HG03039 (cell line): Measurements from ENCODE around the gene BORCS6.

ENCODE experiments used
- ATAC-seq: cut with Tn5 transposase; IDR thresholded peaks from one replicate; pipeline ENCODE4 v1.9.1; 2021; ENCODE audit warnings: mild to moderate bottlenecking, moderate library complexity; ENCODE audit not compliant: unreplicated experiment

BORCS6 gene

DNA sequence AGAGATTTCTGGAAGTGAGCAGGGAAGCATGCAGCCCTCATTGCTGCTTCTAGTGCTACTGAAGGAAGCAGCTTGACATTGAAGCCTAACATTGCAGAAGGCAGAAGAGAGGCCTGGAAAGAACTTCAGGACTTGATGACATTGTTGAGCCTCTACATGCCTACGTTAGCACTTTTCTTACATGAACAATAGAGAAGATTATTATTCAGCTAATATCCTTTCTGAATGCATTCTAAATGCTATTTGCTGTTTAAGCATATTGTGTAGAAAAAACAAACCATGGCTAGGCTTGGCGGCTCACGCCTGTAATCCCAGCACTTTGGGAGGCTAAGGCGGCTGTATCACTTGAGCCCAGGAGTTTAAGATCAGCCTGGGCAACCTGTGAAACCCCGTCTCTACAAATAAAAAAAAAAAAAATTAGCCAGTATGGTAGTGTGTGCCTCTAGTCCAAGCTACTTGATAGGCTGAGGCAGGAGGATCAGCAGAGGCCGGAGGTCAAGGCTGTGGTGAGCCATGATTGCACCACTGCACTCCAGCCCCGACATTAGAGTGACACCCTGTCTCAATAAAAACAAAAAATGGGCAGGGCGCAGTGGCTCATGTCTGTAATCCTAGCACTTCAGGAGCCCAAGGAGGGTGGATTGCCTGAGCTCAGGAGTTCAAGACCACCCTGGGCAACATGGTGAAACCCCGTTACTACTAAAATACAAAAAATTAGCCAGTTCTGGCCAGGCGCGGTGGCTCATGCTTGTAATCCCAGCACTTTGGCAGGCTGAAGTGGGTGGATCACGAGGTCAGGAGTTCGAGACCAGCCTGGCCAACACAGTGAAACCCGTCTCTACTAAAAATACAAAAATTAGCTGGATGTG, 22.6 kb upstream of the BORCS6 start:
- no peak for ATAC-seq

DNA sequence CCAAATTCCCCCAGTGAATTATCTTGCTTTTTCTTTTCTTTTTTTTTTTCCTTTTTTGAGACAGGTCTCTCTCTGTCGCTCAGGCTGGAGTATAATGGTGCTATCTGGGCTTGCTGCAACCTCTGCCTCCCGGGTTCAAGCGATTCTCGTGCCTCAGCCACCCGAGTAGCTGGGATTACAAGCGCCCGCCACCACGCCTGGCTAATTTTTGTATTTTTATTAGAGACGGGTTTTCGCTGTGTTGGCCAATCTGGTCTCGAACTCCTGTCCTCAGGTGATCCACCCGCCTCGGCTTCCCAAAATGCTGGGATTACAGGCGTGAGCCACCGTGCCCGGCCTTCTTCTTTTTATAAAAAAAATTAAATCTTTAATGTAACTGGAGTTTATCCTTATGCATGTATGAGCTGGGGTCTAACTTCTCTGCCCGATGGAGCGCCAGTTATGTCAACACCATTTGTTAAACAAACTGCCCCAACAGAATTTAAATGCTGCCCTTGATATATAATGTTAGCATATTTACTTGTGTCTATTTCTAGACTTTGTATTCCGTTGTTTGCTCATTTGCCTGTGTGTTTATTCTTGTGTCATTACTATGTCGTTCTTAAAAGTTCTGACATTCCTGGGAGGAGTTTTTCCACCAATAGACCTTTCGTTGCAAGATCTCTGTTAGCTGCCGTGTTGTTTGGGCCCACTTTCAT, 20.9 kb upstream of the BORCS6 start:
- no peak for ATAC-seq

DNA sequence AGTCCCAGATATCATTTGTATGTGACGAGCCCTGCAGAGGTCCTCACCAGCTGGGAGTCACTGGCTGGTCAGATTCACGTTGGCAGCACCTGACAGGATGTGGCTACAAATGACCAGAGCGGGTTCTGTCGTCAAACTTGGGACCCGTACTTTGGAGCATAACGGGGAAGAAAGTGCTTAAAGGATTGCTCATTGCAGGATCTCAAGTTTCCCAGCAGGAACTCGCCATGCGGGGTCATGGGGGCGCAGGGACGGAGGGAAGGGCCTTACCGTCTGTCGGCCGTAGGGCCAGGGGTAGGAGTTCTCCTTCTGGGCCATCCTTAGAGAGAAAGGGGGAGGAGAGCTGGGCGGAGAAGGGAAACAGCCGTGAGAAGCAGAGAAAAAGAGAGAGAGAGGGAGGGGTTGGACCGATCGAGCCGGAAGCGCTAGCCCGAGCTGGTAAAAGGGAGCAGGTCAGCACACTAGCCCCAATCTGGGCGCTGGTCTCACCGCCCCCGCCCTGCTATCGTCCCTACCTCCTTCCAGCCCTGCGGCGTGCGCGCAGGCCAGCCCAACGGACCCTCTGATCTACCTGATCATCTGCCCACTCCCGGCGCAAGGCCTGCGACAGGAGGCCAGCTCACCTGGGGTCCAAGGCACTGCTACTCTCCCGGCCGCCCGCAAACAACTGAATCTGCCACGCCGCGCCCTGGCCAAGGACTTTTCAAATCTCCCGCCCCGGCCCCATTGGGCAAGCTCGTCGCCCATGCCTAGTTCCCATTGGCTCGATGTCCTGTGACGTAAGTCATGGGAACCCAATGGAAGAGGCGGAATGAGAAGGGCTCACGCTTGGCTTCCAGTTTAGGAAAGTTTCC, 20.2 kb upstream of the BORCS6 start, which contains the start of gene AURKB:
Gene AURKB, minus strand, starts transcription at position 669 of the 854 bp plus-strand sequence. Its CDS starts 351 bp downstream, at position 318.
- ATAC-seq: peak; percentile 74

DNA sequence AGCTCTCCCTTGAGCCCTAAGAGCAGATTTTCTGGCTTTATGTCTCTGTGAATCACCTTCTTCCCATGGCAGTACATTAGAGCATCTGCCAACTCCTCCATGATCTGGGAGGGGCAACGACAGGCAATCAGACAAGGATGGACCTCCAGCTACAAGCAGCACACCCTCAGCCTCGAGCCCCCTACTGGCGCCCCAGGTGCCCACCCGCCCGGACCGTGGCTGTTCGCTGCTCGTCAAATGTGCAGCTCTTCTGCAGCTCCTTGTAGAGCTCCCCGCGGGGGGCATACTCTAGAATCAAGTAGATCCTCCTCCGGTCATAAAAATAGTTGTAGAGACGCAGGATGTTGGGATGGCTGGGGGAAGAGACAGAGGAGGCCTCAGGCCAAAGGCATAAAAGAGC, 16.6 kb upstream of the BORCS6 start:
- no peak for ATAC-seq

DNA sequence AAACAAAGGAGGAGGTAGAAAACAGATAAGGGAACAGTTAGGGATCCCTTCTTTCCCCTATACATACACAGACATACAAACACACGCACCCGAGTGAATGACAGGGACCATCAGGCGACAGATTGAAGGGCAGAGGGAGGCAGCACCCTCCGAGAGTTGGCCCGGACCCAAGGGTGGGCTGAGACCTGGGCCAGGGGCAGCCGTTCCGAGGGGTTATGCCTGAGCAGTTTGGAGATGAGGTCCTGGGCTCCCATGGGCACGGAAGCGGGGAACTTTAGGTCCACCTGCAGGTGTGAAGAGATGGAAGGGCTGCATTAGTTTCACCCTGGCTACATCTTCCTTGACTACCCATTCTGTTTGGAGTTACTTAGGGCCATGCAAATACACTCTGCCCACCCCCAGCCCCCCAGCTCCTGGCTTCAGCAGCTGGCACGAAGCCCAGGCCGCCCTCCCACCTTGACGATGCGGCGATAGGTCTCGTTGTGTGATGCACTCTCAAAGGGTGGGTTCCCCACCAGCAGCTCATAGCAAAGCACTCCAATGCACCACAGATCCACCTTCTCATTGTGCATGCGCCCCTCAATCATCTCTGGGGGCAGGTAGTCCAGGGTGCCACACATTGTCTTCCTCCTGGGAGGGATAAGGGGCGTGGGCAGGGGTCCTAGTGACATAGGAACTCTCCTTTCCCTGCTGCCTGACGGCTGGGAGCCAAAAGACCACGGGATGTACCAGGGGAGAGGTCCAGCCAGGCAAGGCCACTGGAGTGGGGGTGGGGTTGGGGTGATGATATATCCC, 15.0 kb upstream of the BORCS6 start:
- ATAC-seq: no peak

DNA sequence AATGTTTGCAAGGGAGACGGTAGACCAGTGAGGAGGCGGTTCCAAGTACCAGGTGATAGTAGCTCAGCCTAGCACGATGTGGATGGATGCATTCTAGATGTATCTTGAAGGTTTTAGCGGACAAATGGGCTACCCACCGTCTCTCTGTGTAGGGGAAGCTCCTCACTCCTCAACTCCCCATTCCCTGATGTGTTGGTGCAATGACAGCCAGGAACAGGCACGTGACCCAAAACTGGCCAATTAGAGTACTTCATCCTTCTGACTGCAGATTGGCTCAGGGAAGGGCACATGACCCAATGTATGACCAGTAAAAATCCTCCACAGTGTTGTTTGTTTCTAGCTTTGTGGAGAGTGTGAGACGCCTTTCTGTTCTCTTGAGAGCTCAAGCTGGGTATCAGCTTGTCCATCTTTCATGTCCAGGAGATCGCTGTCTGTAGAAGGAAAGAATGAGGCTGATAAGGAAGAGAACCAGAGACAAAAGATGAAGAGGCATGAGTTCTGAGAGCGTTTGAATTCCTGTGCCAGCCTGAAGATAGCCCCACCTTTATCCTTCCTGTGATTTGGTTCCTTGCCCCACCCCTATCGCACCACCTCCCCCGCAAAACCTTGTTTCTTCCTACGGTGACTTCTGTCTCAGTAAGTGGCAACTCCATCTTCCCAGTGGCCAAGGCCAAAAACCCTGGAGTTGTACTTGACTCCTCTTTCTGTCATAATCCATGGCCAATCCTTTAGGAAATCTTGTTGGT, 2.3 kb upstream of the BORCS6 start:
- no peak for ATAC-seq

DNA sequence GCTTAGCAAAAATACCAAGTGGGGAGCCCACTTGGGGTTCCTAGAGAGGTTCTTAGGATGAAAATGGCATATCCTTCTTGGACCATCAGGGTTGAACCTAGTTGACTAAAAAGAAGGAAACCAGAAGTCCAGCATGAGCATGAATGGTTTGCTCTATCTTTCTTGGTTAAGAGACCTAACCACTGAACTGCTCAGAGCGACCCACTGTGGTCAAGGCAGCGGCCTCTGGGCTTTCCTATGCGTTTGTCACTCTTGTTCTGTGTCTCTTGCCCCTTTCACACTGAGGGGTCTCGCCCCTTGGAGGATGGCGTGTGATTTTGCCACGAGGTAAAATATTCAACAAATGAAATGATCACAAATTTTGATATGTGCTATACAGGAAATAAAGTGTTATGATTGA, 526 bp upstream of the BORCS6 start:
- ATAC-seq: no peak

DNA sequence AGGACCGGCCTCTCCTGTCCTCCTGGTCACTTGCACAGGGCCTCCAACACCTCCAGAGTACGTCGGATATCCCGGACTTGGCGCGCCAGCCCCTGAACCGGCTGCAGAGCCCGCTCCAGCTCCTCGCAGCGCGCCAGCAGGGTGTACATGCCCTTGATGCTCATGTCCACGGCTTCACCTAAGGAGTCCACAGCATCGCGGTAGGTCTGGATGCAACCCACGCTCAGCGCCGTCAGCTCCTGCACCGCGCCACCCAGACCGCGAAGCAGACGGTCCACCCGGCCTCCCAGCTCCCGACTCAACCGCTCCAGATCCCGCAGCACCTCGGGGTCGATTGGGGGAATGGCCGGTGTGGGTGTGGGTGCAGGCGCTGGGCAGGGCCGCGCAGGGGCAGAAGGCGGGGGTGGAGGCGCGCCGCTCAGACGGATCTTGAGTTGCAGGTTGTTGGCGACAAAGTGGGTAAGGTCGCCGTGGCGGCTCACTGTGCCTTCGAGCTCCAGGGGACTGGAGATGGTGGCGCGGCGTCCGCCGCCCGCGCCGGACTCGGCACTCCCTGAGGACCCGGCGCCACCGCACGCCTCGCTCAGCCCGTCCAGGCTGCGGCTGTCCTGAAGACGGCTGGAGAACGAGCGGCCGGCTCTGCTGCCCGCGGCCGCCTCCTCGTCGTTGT, 804 bp downstream of the BORCS6 start:
- peak; percentile 0 for ATAC-seq

DNA sequence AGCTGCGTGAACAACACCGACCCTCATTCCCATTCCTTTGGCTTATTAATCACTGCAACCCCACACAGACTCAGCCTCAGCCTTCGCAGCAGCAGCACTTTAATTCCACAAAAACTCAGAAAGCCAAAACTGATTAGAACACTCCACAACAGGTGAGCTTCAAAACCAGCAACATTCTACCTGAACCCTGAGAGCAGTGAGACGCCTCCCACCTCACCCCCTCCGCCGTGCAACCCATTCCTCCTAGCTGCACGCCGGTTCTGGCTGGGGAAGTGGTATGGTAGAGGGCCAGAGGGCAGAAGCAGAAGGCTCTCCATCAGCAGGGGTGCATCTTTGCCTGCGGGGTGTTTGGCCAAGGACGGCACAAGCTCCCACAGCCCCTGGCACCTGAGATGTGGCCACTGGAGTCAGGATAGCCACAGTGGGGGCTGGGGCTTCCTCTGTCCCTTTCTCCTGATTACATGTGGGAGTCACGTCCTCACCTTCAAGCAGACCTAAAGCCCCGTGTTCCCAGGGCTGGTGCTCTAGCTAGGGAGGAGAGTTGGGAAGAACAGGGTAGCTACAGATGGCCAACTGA, 1.6 kb downstream of the BORCS6 start:
- ATAC-seq: no peak

DNA sequence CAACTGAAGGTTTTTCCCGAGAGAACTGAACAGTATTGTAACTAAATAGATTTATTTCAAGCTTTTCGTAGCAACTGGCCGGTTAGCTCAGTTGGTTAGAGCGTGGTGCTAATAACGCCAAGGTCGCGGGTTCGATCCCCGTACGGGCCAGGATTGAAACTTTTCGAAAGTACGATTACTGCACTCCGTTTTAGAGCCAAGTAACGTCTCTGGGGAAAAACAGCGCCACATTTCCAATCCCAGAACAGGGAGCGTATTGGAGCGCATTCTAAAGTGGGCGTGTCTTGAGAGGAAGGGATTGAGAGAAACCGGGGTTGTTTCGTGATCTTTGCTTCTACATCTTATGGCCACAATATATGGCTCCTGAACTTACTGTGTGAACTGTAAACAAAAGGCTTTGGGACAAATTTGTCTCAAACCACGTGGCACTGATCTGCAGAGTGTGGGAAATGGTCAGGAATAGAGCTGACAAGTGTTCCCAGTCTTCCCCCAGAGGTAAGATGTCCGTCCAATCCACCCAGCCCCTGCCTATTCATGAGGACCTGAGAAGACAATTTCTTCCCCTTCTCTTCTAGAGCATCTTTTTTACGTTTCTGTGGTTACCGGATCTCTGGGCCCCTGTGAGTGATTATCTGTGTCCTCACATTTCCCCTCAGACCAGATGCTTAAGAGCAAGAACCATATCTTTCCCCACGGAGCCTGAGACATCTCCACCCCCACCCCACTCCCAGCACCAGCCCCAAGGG, 2.3 kb downstream of the BORCS6 start:
- peak; percentile 20 for ATAC-seq

DNA sequence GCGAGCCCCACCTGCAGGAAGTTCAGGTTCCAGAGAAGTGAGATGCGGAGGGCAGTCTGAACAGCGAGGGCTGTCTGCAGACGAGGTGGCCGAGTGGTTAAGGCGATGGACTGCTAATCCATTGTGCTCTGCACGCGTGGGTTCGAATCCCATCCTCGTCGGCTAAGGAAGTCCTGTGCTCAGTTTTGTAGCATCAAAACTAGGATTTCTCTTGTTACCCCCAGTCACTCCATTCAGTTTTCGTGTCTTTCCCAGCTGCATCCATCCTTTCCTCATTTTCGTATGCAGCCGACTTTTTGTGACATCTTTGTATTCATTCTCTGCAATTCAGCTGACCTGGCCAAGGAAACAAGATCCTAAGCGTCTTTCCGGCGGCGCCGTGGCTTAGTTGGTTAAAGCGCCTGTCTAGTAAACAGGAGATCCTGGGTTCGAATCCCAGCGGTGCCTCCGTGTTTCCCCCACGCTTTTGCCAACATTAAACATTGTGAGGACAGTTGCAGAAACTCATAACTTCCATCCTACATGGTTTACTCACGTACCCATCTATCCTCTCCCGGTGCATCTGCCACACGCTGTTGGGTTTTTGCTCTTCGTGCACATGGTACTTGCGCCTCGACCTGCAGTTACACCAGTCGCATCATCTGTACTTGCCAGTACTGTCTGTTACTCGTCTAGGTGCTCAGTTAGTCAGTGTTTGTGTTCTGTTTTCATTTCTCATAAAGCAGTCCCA, 3.0 kb downstream of the BORCS6 start:
- ATAC-seq: peak; percentile 10

DNA sequence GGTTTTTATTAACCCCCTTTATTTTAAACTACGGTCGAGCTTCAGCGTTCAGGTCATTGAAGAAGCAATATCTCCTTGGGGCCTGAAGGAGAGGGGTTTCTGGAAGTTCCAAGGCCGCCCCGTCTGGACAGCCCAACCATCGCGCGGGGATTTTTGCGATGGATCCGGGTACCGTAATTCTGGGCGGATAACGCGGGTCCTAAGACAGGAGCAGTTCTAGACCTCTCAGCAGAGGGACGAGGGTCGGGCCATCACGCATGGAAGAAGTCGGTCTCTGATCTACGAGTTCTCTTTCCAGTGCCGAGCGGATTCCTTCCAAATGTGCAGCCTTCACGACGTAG, 3.6 kb downstream of the BORCS6 start:
- ATAC-seq: no peak

DNA sequence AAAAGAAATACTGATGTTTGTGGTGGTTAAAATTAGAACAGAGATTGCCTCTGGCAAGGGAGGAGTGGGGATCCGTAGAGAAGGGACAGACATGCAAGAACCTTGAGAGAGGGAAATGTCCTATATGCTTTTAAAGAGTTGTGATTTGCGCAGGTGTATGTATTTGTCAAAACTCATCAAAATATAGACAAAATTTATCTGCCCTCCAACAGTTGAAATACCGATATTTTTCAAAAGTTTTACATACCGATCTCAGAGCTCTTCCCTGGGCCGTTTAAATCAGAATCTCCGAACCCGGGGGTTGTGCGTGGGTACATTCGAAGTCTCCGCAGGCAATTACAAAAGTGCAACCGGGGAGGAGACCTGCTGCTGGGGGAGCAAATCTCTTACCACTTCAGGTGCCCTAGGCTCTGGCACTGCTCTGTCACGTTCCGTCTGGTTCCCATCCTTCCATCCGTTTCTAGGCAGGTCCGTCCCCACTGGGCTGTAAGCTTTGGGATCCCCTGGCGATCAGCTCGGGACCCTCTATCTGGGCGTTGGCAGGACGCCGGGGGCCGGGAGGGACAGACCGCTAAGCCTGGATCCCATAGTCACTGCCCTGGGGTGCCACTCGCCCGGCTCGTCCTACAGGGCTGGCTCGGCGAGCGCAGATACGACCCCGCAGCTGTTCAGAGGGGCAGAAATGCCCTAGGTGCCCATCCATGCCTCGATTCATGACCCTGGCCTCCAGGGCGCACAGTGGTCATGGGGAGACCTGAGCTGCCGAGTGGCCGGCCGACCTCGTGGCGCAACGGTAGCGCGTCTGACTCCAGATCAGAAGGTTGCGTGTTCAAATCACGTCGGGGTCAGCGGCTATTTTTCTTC, 4.2 kb downstream of the BORCS6 start:
- no peak for ATAC-seq

DNA sequence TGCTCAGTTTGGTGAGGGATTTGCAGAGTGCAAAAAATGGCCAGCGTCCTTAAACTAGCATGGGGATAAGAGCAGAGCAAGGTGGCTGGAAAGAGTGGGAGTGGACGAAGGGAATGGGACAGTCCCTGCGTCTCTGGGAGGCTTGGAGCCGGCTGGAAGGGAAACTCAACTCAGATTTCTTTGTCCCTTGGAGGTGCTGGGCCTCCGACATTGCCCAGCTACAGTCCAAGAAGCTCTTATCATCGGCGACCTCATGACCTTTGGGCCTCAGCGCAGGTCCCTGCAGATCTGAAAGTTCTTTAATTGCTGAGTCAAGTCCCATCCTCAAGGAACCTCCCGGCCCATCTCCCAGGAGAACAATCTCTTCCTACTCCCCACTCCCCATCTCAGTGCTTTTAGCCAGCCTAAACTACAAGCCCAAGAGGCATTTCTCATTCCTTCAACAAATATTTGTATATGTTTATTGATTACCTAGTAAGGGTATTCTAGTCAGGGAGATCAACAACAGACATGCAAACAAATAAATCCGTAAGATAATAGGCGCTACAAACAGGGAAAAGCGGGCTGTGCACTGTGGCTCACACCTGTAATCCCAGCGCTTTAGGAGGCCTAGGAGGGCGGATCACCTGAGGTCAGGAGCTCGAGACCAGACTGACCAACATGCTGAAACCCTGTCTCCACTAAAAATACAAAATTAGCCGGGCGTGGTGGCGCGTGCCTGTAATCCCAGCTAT, 12.8 kb downstream of the BORCS6 start:
- ATAC-seq: no peak

DNA sequence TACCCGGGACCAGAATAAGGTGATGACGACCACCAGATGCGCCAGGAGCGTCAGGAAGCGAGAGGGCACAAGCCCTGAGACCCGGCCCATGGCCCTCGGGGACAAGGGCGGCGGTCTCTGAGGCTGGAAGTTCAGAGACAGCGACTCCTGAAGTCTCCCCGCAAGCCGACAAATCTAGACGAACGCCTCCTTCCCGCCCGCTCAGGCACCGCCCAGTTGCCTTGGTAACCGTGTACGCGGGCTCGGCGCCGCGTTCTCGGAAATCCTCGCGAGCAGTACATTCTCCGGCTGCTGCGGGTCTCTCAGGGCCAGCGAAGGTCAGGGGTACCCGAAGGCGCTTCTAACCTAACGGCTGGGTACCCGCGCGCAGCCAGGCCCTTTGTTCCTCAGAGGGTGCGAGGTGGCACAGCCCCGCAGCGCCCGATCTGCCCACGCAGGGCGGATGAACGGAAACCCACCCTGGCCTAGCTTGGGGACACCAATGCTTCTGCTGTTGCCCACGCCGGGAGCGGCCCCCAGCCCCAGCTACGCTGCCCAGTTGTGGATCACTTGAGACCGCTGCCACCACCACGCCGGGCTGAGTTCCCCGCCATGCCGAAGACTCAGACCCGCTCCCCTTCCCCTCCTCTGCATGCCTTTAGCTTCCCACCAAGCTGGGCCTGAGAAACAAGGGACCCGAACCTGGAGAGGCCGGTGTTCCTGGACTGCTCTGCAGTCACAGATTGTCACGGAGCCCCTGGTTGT, 13.6 kb downstream of the BORCS6 start, which contains the start of gene TMEM107:
Gene TMEM107, minus strand, starts transcription at position 184 of the 744 bp plus-strand sequence. Its CDS starts 94 bp downstream, at position 90.
- ATAC-seq: peak; percentile 36
